Upper lobe of left lung (tissue), 6 donors: ENCODE measurements around the gene CDKL4. TPM values are rescaled to one million over a fixed set of nuclear protein-coding genes. Genes with fewer than 3 reads are reported as not detected.

Experiments used
- ATAC-seq, 2 donors: fragments of 200-7000 bp; cut with Tn5 transposase; one replicate each; pipeline ENCODE4 v1.9.1; 2022; ENCODE audit warnings: mild to moderate bottlenecking in 2 of 2, moderate library complexity in 2 of 2; ENCODE audit not compliant: low FRiP score in 2 of 2
- DNase-seq, 2 donors: peaks; one replicate each; pipeline ENCODE4 v3.0.0-alpha.2; 2019 to 2020
- H3K27ac ChIP-seq, 4 donors: fragments of 200-600 bp; sonication (generic); one replicate each; pipeline ENCODE4 v1.5.1; 2016 to 2019
- H3K27me3 ChIP-seq, 4 donors: fragments of 200-600 bp; sonication (generic); one replicate each; pipeline ENCODE4 v1.5.1; 2017 to 2019
- H3K36me3 ChIP-seq, 4 donors: fragments of 200-600 bp; sonication (generic); one replicate each; pipeline ENCODE4 v1.5.1; 2016 to 2019
- H3K4me1 ChIP-seq, 4 donors: fragments of 200-600 bp; sonication (generic); one replicate each; pipeline ENCODE4 v1.5.1; 2018 to 2019
- H3K4me3 ChIP-seq, 4 donors: fragments of 200-600 bp; sonication (generic); one replicate each; pipeline ENCODE4 v1.5.1; 2017 to 2019; ENCODE audit warnings: mild to moderate bottlenecking in 2 of 4, moderate library complexity in 1 of 4
- H3K9me3 ChIP-seq, 4 donors: fragments of 200-600 bp; sonication (generic); one replicate each; pipeline ENCODE4 v1.5.1; 2018 to 2019
- EP300 ChIP-seq, 4 donors: sonication (generic); formaldehyde crosslinking; IDR thresholded peaks; one replicate each; pipeline ENCODE4 v1.5.1; 2017; ENCODE audit warnings: antibody characterized with exemption in 4 of 4, control low read depth in 2 of 4
- POLR2A ChIP-seq, 4 donors: fragments of 450-650 bp; IDR thresholded peaks; one replicate each; pipeline ENCODE4 v1.5.1; 2016 to 2017; ENCODE audit warnings: antibody characterized with exemption in 4 of 4, mild to moderate bottlenecking in 2 of 4
- POLR2AphosphoS5 ChIP-seq, 2 donors: sonication (generic); formaldehyde crosslinking; IDR thresholded peaks; one replicate each; pipeline ENCODE4 v1.5.1; 2017; ENCODE audit warnings: antibody characterized with exemption in 2 of 2
- WGBS, 2 donors: methylation state at CpG; one replicate each; pipeline ENCODE4 v1.1.5; 2017 to 2018; 5-methylcytosine and 5-hydroxymethylcytosine counted together
- total RNA-seq, 6 donors: library from RNA; depleted of rRNA in 4 of 6; stranded (reverse); fragments of >200 nt in 4 of 6; gene quantifications; one replicate each; pipeline versions ENCODE4 v1.1.0 to v1.2.1, GENCODE V29; 2016 to 2021
- TF ChIP-seq, protein P1 (sequence below), 6 experiments: fragments of 450-650 bp in 4 of 6; fragments of 200-600 bp in 2 of 6; sonication (generic) in 2 of 6; IDR thresholded peaks; one replicate each; pipeline ENCODE4 v1.5.1; 2016 to 2019; ENCODE audit warnings: antibody characterized with exemption in 6 of 6
- donor health status: DM: no; HTN: no; CAD: no; lungs with moderate emphysema.
- donor health status: DM: no; HTN: yes; CAD: no; lungs with severe emphysema.

Gene CDKL4
- 1 to 10 TPM in 2 of 6 donors, under 1 TPM in 2, not detected in 2; 0.54 to 5.2 (median 1.4) TPM for total RNA-seq

GRCh38 chr2:39243469-39244123 lies at the start of gene CDKL4:
CDKL4 (minus strand) TSS chr2:39243970.
- H3K9me3 ChIP-seq: no peaks in the 10 kb centered on the region
- peak in 1 of 2 donors; percentile 89 for DNase-seq
- no peaks in the 10 kb centered on the region for H3K27me3 ChIP-seq
- WGBS, 2 donors: 76 to 80% methylated on average over 24 to 55 of the region's 58 CpGs
- no peak for TF ChIP-seq POLR2AphosphoS5 (IDR thresholded peaks at IDR 0.05)
- no peak for TF ChIP-seq POLR2A (IDR thresholded peaks at IDR 0.05)
- no peak for TF ChIP-seq EP300 (IDR thresholded peaks at IDR 0.05)
- TF ChIP-seq, protein P1, sequence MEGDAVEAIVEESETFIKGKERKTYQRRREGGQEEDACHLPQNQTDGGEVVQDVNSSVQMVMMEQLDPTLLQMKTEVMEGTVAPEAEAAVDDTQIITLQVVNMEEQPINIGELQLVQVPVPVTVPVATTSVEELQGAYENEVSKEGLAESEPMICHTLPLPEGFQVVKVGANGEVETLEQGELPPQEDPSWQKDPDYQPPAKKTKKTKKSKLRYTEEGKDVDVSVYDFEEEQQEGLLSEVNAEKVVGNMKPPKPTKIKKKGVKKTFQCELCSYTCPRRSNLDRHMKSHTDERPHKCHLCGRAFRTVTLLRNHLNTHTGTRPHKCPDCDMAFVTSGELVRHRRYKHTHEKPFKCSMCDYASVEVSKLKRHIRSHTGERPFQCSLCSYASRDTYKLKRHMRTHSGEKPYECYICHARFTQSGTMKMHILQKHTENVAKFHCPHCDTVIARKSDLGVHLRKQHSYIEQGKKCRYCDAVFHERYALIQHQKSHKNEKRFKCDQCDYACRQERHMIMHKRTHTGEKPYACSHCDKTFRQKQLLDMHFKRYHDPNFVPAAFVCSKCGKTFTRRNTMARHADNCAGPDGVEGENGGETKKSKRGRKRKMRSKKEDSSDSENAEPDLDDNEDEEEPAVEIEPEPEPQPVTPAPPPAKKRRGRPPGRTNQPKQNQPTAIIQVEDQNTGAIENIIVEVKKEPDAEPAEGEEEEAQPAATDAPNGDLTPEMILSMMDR (IDR thresholded peaks at IDR 0.05): no peak
- H3K4me1 ChIP-seq: peaks cover 0 to 3% (median 0%) of the 10 kb centered on the region in 4 donors
- peak; percentile 59 to 68 for ATAC-seq
- H3K4me3 ChIP-seq: peak within 1 kb of the TSS in 3 of 4 donors; percentile 29 to 42 (median 38)
- peaks cover 0 to under 1% (median 0%) of the 10 kb centered on the region in 4 donors for H3K36me3 ChIP-seq
- no peak within 1 kb of the TSS for H3K27ac ChIP-seq

GRCh38 chr2:39290433-39290832 lies 46.7 kb upstream of the CDKL4 start:
- WGBS, 2 donors: 92 to 93% methylated on average over 6 of the region's 6 CpGs
- DNase-seq (no peak), ATAC-seq (no peak)
- peaks cover 0 to 62% (median 26%) of the 10 kb centered on the region in 4 donors for H3K36me3 ChIP-seq
- no peaks in the 10 kb centered on the region for H3K27me3 ChIP-seq
- H3K4me3 ChIP-seq: no peak overlapping the region
- TF ChIP-seq POLR2AphosphoS5 (IDR thresholded peaks at IDR 0.05): no peak
- no peak for TF ChIP-seq EP300 (IDR thresholded peaks at IDR 0.05)
- no peak for TF ChIP-seq POLR2A (IDR thresholded peaks at IDR 0.05)
- TF ChIP-seq, protein P1 (IDR thresholded peaks at IDR 0.05): no peak
- H3K27ac ChIP-seq: no peak overlapping the region
- no peaks in the 10 kb centered on the region for H3K9me3 ChIP-seq
- no peaks in the 10 kb centered on the region for H3K4me1 ChIP-seq

- Histone ChIP-seq H3K27ac (no peak overlapping the region), H3K4me3 (no peak overlapping the region), H3K4me1 (no peaks in the 10 kb centered on the region), H3K27me3 (no peaks in the 10 kb centered on the region), H3K36me3 (peaks cover 0 to 68% (median 26%) of the 10 kb centered on the region in 4 donors), H3K9me3 (no peaks in the 10 kb centered on the region)
- ATAC-seq (no peak), DNase-seq (no peak)
- TF ChIP-seq EP300 (IDR thresholded peaks at IDR 0.05): no peak
- TF ChIP-seq, protein P1 (IDR thresholded peaks at IDR 0.05): no peak
- TF ChIP-seq POLR2AphosphoS5 (IDR thresholded peaks at IDR 0.05): no peak
- no peak for TF ChIP-seq POLR2A (IDR thresholded peaks at IDR 0.05)
These were observed 45.8 kb upstream of the CDKL4 start for GRCh38 chr2:39289609-39290008.

DNA sequence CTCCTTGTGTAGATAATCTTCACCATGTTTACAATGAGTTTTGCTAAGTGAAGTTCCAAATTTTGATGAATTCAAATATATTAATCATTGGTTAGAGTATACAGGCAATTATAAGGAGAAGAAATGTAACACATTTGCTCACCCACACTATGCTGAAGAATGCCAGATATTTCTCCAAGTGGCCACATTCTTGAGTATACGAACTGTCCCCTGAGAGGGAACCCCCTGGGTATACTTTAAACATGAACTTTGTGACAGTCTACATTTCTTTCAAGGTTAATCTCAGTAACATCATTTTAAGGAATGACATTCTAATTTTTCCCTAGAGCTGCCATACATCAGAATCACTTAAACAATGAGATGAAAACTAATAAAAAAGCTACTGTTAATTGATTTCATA lies 39.8 kb upstream of the CDKL4 start:
- no peaks in the 10 kb centered on the region for H3K9me3 ChIP-seq
- ATAC-seq (no peak), DNase-seq (no peak)
- no peak overlapping the region for H3K4me3 ChIP-seq
- 75 to 78% methylated on average over 1 of the region's 1 CpG for WGBS, 2 donors
- TF ChIP-seq POLR2A (IDR thresholded peaks at IDR 0.05) (no peak), EP300 (IDR thresholded peaks at IDR 0.05) (no peak), POLR2AphosphoS5 (IDR thresholded peaks at IDR 0.05) (no peak)
- TF ChIP-seq, protein P1 (IDR thresholded peaks at IDR 0.05): no peak
- no peak overlapping the region for H3K27ac ChIP-seq
- H3K36me3 ChIP-seq: peaks cover 0 to 62% (median 22%) of the 10 kb centered on the region in 4 donors
- no peaks in the 10 kb centered on the region for H3K27me3 ChIP-seq
- H3K4me1 ChIP-seq: no peaks in the 10 kb centered on the region

GRCh38 chr2:39281391-39281790 lies 37.6 kb upstream of the CDKL4 start:
- Histone ChIP-seq H3K4me1 (no peaks in the 10 kb centered on the region), H3K27ac (no peak overlapping the region), H3K36me3 (peaks cover 0 to 66% (median 28%) of the 10 kb centered on the region in 4 donors), H3K4me3 (no peak overlapping the region), H3K27me3 (no peaks in the 10 kb centered on the region), H3K9me3 (no peaks in the 10 kb centered on the region)
- ATAC-seq (no peak), DNase-seq (no peak)
- TF ChIP-seq POLR2AphosphoS5 (IDR thresholded peaks at IDR 0.05) (no peak), POLR2A (IDR thresholded peaks at IDR 0.05) (no peak), EP300 (IDR thresholded peaks at IDR 0.05) (no peak)
- TF ChIP-seq, protein P1 (IDR thresholded peaks at IDR 0.05): no peak
- 87 to 92% methylated on average over 3 of the region's 3 CpGs for WGBS, 2 donors
